Measurements from ENCODE around the gene CCDC80. TPM values are rescaled to one million over a fixed set of nuclear protein-coding genes. Genes with fewer than 3 reads are reported as not detected.
A peak's percentile ranks its signal among the peaks of the same experiment; 100 is the strongest.

CCDC80 gene
- total RNA-seq, 4 donors from 2014 or later: 2.6 to 26.4 (median 13.0) TPM

- H3K9me3 ChIP-seq: no peaks in the 10 kb centered on the region
- peaks cover 0 to 7% (median 0%) of the 10 kb centered on the region in 3 donors for H3K36me3 ChIP-seq
- H3K4me1 ChIP-seq: peaks cover 0 to 28% (median 0%) of the 10 kb centered on the region in 4 donors
- H3K4me3 ChIP-seq: peak overlapping the region; percentile 66 to 90 (median 76)
- TF ChIP-seq CTCF (IDR thresholded peaks at IDR 0.05) (no peak), POLR2A (IDR thresholded peaks at IDR 0.05) (no peak)
- no peaks in the 10 kb centered on the region for H3K27me3 ChIP-seq
- H3K27ac ChIP-seq: peak overlapping the region; percentile 95 to 98 (median 98)
- DNase-seq: peak in 2 of 3 donors; percentile 61 to 80
Observed at GRCh38 chr3:112560721-112561483, 80.0 kb downstream of the CCDC80 start.

GRCh38 chr3:112560307-112560706 is 80.6 kb downstream of the CCDC80 start:
- TF ChIP-seq POLR2A (IDR thresholded peaks at IDR 0.05) (no peak), CTCF (IDR thresholded peaks at IDR 0.05) (no peak)
- Histone ChIP-seq H3K4me1 (peaks cover 0 to 33% (median 0%) of the 10 kb centered on the region in 4 donors), H3K27me3 (no peaks in the 10 kb centered on the region), H3K9me3 (no peaks in the 10 kb centered on the region), H3K4me3 (peak overlapping the region in 3 of 4 donors; percentile 66 to 90 (median 79)), H3K36me3 (peaks cover 0 to 7% (median 0%) of the 10 kb centered on the region in 3 donors), H3K27ac (peak overlapping the region in 2 of 4 donors; percentile 95 to 98)
- no peak for DNase-seq

- Histone ChIP-seq H3K36me3 (peaks cover 0 to 7% (median 0%) of the 10 kb centered on the region in 3 donors), H3K4me3 (no peak overlapping the region), H3K27me3 (no peaks in the 10 kb centered on the region), H3K4me1 (peaks cover 0 to 32% (median 0%) of the 10 kb centered on the region in 4 donors), H3K27ac (no peak overlapping the region), H3K9me3 (no peaks in the 10 kb centered on the region)
- no peak for TF ChIP-seq CTCF (IDR thresholded peaks at IDR 0.05)
- no peak for TF ChIP-seq POLR2A (IDR thresholded peaks at IDR 0.05)
- DNase-seq: no peak
Observed at GRCh38 chr3:112557976-112558375, 83.0 kb downstream of the CCDC80 start.

- peaks cover 0 to 7% (median 0%) of the 10 kb centered on the region in 3 donors for H3K36me3 ChIP-seq
- DNase-seq: no peak
- H3K27ac ChIP-seq: peak overlapping the region in 1 of 4 donors; percentile 22
- H3K4me3 ChIP-seq: peak overlapping the region in 1 of 4 donors; percentile 11
- no peaks in the 10 kb centered on the region for H3K27me3 ChIP-seq
- peaks cover 0 to 28% (median 0%) of the 10 kb centered on the region in 4 donors for H3K4me1 ChIP-seq
- no peaks in the 10 kb centered on the region for H3K9me3 ChIP-seq
- no peak for TF ChIP-seq CTCF (IDR thresholded peaks at IDR 0.05)
Observed at GRCh38 chr3:112555535-112556170, 85.3 kb downstream of the CCDC80 start.

GRCh38 chr3:112550859-112551258 is 90.1 kb downstream of the CCDC80 start:
- no peak overlapping the region for H3K4me3 ChIP-seq

More at GRCh38 chr3:112550859-112551258, 90.1 kb downstream of the CCDC80 start:
- TF ChIP-seq CTCF (IDR thresholded peaks at IDR 0.05) (peak in 1 of 6 experiments; percentile 4), POLR2A (IDR thresholded peaks at IDR 0.05) (no peak)
- Histone ChIP-seq H3K4me1 (peaks cover 0 to 11% (median 0%) of the 10 kb centered on the region in 4 donors), H3K36me3 (peaks cover 0 to 32% (median 0%) of the 10 kb centered on the region in 3 donors), H3K27ac (no peak overlapping the region), H3K9me3 (no peaks in the 10 kb centered on the region), H3K27me3 (no peaks in the 10 kb centered on the region)
- no peak for DNase-seq

Other genes with a start within 250 kb of the CCDC80 start
- gene BTLA, start 141.7 kb downstream of the CCDC80 start, total RNA-seq: 10 to 100 TPM in 1 of 4 donors, 1 to 10 TPM in 2, not detected in 1; 1.2 to 27.2 (median 1.8) TPM
- gene ATG3, start 79.2 kb downstream of the CCDC80 start, total RNA-seq: 10 to 100 TPM; 52.0 to 86.3 (median 56.4) TPM
- gene SLC35A5, start 79.1 kb downstream of the CCDC80 start, total RNA-seq: 10 to 100 TPM in 3 of 4 donors, 1 to 10 TPM in 1; 9.9 to 57.1 (median 31.0) TPM
- not detected for gene CD200R1L, start 205.7 kb upstream of the CCDC80 start, total RNA-seq

Data from Peyer's patch (tissue), 4 donors.